ENCODE data around the gene MT3.
"Not testable (repeated sequence)": the region's sequence is repeated elsewhere in the genome, so short reads cannot be mapped to it uniquely, and the experiment has no call there.

Gene MT3

DNA sequence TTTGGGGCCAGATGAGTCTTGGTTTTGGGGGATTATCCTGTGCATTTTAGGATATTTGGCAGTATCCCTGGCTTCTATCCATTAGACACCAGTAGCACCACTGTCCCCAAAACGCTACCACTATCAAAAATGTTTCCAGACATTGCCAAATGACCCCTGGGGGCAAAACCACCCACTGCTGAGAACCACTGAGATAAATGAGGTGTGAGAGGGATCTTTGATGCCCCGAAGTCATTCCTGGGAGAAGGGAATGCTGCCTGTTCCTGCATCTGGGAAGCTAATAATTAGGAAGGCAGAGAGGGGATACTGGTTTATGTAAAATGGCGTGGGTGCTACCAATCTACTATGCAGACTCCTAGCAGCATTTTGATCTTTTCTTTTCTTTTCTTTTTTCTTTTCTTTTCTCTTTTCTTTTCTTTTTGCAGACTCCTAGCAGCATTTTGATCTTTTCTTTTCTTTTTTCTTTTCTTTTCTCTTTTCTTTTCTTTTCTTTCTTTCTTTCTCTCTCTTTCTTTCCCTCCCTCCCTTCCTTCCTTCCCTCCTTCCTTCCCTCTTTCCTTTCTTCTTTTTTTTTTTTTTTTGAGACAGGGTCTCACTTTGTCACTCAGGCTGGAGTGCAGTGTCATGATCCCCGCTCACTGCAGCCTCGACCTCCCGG lies 8.8 kb upstream of the MT3 start:
- DNase-seq = no peak

DNA sequence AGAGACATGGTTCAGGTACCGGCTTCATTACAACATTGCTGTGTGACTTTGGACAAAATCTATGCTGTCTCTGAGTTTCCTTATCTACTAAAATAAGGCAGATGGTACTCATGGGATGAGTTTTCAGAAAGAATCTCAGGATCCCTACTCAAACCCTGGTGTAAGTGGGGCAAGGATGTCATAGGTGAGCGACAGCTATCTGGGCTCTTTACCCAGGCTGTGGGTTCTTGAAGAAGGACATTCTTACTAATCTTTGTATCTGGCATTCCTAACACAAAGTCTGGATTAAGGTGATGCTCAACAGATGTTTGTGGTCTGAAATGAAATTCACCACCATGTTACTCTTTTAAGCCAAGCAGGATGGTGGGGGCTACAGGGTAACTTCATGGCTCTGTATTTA lies 6.4 kb upstream of the MT3 start:
- not testable (repeated sequence) for DNase-seq

DNA sequence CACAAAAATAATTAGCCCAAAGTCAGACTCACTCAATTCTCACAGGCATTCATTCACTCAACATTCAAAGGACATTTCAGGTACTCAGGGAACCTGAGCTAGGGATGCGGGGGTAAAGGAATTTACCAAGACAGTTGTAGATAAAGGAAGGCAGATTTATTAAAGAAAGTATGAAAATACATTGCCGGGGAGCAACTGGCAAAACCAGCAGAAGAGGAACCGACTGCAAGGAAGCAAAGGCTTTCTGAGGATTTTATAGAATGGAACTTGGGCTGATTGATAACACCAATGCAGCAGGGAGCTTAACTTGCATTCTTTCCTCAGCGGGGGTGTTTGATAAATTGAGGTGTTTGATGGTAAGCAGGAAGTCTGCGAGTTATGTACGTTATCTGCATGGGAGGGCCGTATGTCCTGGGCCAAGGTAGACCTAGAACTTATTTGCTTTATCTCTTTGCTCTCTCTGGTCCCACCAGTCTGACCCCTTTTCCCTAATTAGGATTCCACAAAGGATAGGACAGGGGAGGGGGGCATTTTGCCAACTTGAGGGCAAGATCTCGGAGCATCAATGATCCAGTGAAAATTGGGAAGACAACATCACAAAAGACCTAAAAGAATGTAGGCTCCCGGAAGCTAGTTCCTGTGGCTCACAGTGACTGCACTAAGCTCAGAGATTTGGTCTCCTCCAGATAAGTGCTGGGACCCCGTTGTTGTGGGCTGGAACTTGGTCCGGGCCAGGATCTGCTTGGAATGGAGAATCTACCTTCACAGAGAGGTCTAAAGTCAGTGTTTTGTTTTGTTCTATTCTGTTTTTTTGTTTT lies 5.8 kb upstream of the MT3 start:
- DNase-seq = peak; percentile 63

DNA sequence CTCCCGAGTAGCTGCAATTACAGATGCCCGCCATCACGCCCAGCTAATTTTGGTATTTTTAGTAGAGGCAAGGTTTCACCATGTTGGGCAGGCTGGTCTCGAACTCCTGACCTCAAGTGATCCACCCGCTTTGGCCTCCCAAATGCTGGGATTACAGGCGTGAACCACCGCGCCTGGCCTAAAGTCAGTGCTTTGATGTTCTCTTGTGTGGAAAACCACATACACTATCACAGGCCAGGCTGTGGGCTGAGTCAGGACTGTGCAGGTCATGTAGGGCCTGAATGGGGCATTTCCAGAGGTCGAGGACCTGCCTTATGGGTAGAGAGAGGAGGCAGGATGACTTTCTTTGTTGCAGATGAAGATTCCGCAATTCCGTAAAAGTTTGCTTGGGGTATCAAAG lies 5.1 kb upstream of the MT3 start:
- DNase-seq = no peak

DNA sequence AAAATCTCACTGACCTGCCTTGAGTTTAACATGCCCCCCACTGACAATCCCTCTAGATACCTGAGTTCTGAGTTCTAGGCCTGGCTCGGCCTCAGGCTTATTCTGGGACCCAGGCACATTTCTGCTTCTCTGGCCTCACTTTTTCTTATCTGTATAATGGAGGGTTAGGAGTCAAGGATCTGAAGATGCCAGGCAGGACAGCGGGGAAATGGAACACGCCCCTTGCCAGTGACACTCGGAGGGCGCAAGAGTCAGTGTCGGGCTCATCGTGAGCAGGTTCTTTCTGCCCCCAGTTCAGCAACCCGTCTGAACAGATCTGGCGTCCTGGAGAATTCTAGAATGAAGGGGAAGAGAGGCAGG lies 567 bp upstream of the MT3 start:
- DNase-seq = no peak

DNA sequence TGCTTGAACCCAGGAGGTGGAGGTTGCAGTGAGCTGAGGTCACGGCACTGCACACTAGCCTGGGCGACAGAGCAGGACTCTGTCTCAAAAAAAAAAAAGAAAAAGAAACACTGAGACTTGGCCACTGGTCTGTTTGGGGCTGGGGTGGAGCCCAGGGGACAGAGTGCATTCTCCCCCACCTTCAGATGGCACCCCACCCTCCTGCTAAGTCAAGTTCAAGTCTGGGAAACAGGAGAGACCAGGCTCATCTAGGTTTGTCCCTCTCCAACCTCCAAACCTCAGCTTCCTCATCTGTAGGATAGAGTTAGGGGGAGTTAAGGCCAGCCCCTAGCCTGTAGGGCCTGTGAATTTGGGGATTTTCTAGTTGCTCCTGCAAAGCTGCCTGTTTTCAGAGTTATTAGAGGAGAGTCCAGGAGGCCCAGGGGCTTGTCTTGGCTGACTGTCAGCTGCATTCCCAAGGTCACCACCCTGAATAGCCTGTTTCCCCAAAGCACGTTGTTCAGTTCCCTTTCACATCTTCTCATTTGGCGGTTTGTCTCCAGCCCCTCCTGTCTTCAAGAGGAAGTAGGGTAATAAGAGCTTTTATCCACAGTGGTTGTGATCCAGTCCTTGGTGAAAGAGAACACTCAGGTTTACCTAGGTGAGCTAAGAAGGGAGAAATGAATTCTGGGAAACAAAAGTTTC lies 2.2 kb downstream of the MT3 start:
- DNase-seq = no peak

DNA sequence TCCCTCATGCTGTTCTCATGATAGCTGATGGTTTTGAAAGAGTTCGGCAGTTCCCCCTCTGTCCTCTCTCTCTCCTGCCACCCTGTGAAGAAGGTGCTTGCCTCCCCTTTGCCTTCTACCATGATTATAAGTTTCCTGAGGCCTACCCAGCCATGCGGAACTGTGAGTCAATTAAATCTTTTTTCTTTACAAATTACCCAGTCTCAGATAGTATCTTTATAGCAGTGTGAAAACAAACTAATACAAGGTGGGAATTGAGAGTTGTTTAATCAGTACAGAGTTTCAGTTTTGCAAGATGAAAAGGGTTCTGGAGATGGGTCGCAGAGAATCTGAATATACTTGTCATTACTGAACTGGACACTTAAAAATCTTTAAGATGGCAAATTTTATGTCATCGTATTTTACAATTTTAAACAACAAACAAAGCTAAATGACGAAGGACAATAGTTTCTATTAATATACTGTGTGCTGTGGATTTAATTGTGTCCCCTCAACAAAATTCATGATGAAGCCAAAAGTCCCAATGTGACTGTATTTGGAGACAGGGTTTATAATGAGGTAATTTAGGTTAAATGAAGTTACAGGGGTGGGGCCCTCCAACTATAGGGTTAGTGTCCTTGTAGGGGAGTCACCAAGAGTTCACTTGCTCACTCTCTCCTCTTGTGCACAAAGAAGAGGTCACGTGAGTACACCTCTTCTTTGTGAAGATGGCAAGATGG lies 4.4 kb downstream of the MT3 start:
- no peak for DNase-seq

DNA sequence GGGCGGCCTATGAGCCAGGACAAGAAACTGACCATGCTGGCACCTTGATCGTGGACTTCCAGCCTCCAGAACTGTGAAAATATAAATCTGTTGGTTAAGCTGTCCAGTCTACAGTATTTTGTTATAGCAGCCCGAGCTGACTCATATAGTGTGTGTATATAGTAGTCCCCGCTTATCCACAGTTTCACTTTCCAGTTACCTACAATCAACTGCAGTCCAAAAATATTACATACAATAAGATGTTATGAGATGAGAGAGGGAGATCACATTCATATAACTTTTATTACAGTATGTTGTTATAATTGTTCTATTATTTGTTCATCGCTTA lies 4.9 kb downstream of the MT3 start:
- no peak for DNase-seq

DNA sequence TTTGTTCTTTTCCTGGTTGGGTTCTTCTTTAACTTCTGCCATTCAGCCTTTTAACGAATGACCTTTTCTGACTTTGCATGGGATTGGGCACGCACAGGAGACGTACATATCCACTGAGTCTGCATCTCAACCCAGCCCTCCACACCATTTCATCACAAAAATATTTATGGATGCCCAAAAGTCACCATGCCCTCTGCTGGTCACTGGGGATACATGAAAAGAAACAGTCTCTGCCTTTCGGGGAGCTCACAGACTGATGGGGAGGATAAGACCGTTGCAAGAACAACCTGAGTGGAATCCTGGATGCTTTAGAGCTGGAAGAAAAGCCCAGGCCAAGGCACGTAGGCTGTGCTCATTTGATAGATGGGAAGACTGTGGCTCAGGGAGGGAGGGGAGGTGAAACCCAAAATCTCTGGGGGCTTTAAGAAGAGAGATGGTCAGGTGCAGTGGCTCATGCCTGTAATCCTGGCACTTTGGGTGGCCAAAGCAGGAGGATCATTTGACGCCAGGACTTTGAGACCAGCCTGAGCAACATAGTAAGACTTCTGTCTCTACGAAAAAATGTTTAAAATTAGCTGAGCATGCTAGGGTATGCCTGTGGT lies 11.2 kb downstream of the MT3 start:
- no peak for DNase-seq

DNA sequence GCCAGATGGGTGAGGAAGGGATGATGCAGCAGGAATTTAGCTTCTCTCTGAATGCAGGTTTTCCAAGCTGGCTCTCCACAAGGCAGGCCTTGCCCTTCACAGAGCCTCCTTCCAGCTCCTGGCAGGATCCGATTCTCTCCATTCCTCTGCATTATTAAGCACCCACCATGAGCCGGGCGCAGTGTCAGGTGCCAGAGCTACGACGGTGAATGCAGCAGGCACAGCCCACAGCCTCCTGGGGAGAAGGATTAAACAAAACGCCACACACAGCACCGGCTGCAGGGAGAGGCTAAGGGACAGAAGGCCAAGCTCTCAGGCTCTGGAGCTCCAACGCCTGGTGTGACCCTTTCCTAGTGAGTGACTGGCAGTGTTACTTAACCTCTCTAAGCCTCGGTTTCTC lies 12.0 kb downstream of the MT3 start:
- DNase-seq = no peak

DNA sequence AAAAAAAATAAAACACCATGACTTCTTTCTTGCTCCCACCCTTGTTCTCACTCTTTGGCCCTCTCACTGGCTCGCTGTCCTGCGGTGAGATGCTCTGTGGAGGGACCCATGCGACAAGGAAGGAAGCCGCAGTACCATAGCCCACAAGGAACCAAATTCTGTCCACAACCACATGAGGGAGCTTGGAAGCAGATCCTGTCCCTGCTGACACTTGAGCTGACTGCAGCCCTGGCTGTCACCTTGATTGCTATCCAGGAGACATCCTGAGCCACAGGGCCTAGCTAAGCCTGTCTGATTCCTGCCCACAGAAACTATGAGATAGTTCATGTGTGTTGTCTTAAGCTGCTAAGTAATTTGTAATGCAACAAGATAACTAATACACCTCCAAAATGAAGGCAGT lies 14.3 kb downstream of the MT3 start:
- DNase-seq = no peak

DNA sequence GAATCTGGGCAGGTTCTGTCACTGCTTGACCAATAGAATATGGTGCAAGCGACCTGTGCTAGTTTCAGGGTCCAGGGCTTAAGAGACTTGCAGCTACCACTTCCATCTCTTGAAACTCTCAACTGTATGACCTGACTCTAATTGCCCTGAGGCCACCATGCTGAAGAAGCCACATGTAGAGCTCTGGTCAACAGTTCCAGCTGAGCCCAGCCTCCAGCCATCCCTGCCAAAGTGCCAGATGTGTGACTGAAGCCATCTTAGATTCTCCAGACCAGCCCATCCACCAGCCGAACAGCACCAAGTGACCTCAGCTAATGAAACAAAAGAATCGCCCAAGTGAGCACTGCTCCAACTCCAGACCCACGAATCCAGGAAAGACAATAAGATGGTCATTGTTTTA lies 15.6 kb downstream of the MT3 start:
- DNase-seq = no peak

DNA sequence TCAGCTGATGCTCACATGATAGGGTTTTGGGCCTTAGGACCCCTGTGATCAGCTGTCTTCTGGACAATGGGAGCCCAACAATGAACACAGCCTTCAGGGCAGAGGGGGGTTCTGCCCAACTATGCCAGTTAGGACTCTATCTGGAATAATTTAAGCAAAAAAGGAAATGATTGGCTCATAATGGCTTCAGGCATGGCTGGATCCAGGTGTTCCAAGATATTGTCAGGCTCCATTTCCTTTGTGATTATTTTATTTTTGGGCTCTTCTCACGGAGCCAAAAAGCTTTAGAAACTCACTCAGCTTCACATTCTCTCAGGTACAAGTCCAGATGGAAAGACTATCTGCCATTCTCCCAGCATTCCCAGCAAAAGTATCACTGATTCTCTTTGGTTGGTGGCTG lies 16.1 kb downstream of the MT3 start:
- no peak for DNase-seq

DNA sequence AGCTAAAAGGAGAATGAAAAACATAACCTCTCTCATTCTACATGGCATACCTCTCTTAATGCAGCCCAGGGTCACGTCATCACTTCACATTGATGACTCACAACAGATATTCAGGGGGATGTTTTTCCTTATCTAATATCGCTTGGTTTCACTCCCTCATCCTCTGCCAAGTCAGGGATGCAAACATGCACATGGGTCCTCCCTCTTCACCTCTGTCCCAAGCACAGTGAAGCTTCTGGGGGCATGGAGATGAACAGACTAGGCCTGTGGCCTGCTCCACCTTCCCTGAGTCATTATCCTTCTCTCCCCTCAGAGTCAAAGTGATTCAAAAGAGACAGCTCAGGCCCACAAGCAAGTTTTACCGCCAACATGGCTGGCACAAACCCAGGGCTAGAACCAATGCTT lies 16.7 kb downstream of the MT3 start:
- no peak for DNase-seq

DNA sequence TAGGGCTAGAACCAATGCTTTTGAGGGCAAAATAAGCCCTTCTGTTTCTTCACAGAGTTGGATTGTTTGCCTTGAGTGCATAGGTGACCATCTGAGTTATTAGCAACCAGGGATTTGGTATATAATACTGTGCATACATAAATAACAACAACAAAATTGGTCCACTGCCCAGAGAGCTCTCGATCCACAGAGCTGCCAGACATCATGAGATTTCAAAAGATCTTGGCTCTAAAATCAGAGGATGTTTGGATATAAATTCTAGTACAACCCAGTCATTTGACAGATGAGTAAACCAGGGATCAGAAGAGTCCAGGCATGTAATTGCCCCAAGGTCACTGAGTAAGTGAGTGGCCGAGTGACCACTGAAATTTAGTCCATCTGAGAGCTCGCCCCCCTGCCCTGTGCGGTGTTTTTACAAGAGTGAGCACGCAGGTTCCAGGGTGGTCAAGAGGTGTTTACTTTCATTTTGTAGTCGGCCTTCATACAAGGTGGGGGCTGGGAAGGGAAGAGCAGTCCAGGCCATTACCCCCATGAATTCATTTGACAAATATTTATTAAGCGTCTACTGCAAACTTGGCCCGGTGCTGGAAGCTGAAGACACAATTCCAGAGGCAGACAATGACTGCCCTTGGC lies 17.3 kb downstream of the MT3 start:
- DNase-seq = no peak

DNA sequence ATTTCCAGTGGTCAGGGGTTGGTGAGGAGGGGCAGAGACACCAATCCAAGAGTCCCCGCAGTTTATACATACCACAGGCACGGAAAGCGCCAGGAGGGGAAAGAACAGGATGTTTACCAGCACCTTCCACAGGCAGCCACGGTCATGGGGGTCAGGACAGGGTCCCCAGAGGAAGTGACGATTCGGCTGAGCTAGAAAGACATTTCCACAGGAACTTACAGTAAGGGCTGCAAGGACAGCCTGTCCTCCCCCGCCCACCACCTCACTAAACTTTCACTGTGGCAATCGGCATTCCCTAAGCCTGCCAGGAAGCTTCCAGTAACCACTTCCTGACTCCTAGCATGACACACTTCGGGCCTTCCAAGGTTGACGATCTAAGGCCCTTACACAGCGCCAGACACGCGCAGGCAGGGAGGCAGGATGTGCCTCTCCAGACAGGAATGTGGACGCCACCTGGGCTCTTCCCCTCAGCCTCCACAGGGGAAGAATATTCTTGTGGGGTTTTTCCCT lies 17.8 kb downstream of the MT3 start:
- DNase-seq = peak; percentile 47

DNA sequence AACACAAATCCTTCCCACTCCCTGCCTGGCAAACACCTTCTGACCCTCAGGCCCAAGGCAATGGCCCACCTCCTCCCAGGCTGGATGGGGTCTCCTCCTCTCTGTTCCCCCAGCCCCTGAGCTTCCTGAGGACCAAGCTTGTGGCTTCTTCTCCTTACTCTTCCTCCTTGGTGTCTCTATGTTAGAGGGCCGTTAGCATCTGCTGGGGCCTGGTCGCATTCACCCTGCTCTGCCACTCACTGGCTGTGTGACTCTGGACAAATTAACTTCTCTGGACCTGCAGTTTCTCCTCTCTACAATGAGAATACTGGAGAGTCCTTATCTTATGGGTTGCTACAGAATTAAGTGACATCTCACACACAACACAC lies 18.3 kb downstream of the MT3 start:
- no peak for DNase-seq

DNA sequence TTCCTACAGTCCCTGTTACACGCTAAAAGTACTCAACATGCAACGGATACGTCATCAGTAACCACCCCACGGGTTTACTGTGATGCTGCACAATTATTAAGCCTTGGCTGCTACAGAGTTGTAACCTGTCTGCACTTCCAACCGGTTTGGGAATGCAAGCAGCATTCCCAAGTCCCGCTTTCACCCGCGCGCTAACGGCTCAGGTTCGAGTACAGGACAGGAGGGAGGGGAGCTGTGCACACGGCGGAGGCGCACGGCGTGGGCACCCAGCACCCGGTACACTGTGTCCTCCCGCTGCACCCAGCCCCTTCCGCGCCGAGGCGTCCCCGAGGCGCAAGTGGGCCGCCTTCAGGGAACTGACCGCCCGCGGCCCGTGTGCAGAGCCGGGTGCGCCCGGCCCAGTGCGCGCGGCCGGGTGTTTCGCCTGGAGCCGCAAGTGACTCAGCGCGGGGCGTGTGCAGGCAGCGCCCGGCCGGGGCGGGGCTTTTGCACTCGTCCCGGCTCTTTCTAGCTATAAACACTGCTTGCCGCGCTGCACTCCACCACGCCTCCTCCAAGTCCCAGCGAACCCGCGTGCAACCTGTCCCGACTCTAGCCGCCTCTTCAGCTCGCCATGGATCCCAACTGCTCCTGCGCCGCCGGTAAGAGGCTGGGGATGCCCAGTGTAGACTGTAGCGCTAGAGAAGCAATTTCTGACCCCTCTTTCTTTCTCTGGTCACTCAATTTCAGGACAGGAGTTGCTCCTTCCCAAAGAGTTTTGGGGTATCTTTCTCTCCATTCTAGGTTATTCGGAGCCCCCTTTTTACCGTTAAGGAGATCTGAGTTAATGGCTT lies 18.9 kb downstream of the MT3 start, which contains the start of gene MT2A:
MT2A (plus strand) TSS at position 542 of the 833 bp plus-strand sequence; CDS start at position 614, 72 bp downstream.
- peak; percentile 93 for DNase-seq

DNA sequence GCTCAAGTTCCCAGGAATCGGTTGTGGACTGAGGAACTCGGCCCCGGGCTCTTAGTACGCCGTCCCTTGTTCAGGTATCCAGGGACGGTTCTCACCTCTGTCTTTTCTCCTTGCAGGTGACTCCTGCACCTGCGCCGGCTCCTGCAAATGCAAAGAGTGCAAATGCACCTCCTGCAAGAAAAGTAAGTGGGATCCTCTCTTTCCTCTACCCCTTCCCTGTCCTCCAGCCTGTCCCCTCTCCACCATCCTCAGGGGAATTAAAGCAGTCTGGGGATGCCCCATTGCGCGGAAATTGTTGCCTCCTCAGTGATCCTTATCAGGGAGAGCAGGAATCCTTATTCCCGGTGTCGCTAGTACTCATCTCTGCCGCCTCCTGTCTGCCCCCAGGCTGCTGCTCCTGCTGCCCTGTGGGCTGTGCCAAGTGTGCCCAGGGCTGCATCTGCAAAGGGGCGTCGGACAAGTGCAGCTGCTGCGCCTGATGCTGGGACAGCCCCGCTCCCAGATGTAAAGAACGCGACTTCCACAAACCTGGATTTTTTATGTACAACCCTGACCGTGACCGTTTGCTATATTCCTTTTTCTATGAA lies 19.6 kb downstream of the MT3 start:
- peak; percentile 53 for DNase-seq

DNA sequence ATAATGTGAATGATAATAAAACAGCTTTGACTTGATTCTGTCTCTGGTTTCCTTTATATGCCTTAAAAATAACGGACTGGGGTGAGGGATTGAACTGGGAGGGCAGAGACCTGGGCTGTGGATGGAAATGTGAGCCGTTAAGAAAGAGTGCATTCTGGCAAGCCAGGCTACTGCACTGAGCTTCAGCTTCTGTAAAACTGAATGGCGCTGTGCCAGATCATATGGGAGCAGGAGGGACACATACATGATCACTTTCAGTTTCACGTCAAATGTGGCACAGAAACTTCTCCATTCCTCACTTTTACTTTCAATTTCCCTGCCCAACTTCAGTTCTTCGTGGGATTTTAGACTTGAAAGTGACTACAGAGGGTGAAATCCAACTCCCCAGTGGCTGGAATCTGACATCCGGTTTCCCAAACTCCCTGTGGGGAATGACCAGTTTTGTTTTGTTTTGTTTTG lies 20.2 kb downstream of the MT3 start:
- DNase-seq = peak; percentile 75

DNA sequence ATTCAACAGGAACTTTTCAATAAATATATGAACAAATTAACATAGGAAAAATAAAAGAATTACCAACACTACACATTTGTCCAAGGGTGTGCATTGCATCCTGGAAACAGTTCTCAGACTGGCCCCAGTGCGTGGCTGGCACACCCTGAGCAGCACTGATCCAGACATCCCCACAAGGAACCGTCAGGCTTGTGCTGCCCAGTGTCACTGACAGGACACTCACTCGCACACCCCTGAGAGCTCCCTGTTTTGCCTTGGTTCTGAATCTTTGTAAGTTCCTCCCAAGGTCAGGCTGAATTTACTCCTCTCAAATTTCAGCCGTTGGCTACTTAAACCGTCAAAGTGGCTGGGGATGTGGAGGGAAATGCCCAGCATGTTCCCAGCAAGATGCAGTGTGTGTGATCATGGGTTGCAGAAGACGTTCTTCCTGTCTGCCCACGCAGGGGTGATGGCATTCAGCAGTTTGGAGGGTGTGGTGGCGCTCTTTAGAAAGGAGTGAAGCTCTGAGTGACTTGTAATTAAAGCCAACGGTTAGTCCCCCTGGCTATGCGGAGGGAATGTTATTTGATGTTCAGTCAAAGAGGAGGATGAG lies 20.8 kb downstream of the MT3 start:
- no peak for DNase-seq

All from eye (tissue), 1 donor.